ENCODE data around the gene FAM13A.

Gene FAM13A

GRCh38 chr4:89000382-89000781, 56.6 kb downstream of the FAM13A start:
- Histone ChIP-seq H3K9me3 (ENCODE audit: insufficient read depth, low read length) (no peaks in the 10 kb centered on the region), H3K27me3 (ENCODE audit: low read length) (no peaks in the 10 kb centered on the region), H3K27ac (ENCODE audit: low read depth, low read length) (no peak overlapping the region)

GRCh38 chr4:88999392-88999930, 57.5 kb downstream of the FAM13A start:
- Histone ChIP-seq H3K9me3 (ENCODE audit: insufficient read depth, low read length) (no peaks in the 10 kb centered on the region), H2AFZ (ENCODE audit: low read depth, low read length, severe bottlenecking) (no peak overlapping the region), H4K20me1 (ENCODE audit: low read depth, low read length) (no peaks in the 10 kb centered on the region), H3K4me2 (ENCODE audit: low read depth, low read length, poor library complexity, severe bottlenecking) (no peak overlapping the region), H3K9ac (ENCODE audit: low read length) (no peak overlapping the region), H3K27me3 (ENCODE audit: low read length) (no peaks in the 10 kb centered on the region), H3K36me3 (ENCODE audit: low read length) (no peaks in the 10 kb centered on the region), H3K27ac (ENCODE audit: low read depth, low read length) (no peak overlapping the region), H3F3A (ENCODE audit: insufficient read depth) (no peaks in the 10 kb centered on the region), H3K79me2 (ENCODE audit: insufficient read depth, low read length) (no peaks in the 10 kb centered on the region), H3K4me3 (ENCODE audit: insufficient read depth, low read length, poor library complexity, severe bottlenecking) (no peak overlapping the region), H3K9me2 (replicated peaks; ENCODE audit: insufficient read depth, low read length) (no peaks in the 10 kb centered on the region)
- TF ChIP-seq CTCF (IDR thresholded peaks at IDR 0.05; ENCODE audit: insufficient read depth, low read length, poor library complexity, severe bottlenecking) = no peak
- TF ChIP-seq EZH2phosphoT487 (conservative IDR thresholded peaks at IDR 0.05; ENCODE audit: low read length) = no peak

More at GRCh38 chr4:89000382-89000781, 56.6 kb downstream of the FAM13A start:
- H3K79me2 ChIP-seq (ENCODE audit: insufficient read depth, low read length) = no peaks in the 10 kb centered on the region
- H3K9ac ChIP-seq (ENCODE audit: low read length) = no peak overlapping the region
- H3K4me3 ChIP-seq (ENCODE audit: insufficient read depth, low read length, poor library complexity, severe bottlenecking) = no peak overlapping the region
- H3K4me2 ChIP-seq (ENCODE audit: low read depth, low read length, poor library complexity, severe bottlenecking) = no peak overlapping the region
- H3F3A ChIP-seq (ENCODE audit: insufficient read depth) = no peaks in the 10 kb centered on the region
- no peaks in the 10 kb centered on the region for H3K9me2 ChIP-seq (replicated peaks; ENCODE audit: insufficient read depth, low read length)
- no peak for TF ChIP-seq EZH2phosphoT487 (conservative IDR thresholded peaks at IDR 0.05; ENCODE audit: low read length)
- no peak for TF ChIP-seq CTCF (IDR thresholded peaks at IDR 0.05; ENCODE audit: insufficient read depth, low read length, poor library complexity, severe bottlenecking)
- no peaks in the 10 kb centered on the region for H3K36me3 ChIP-seq (ENCODE audit: low read length)
- no peak overlapping the region for H2AFZ ChIP-seq (ENCODE audit: low read depth, low read length, severe bottlenecking)
- no peaks in the 10 kb centered on the region for H4K20me1 ChIP-seq (ENCODE audit: low read depth, low read length)

- no peak overlapping the region for H2AFZ ChIP-seq (ENCODE audit: low read depth, low read length, severe bottlenecking)
- H3K9me3 ChIP-seq (ENCODE audit: insufficient read depth, low read length) = no peaks in the 10 kb centered on the region
- no peaks in the 10 kb centered on the region for H3K27me3 ChIP-seq (ENCODE audit: low read length)
- no peak overlapping the region for H3K27ac ChIP-seq (ENCODE audit: low read depth, low read length)
- H3K4me3 ChIP-seq (ENCODE audit: insufficient read depth, low read length, poor library complexity, severe bottlenecking) = no peak overlapping the region
- no peaks in the 10 kb centered on the region for H3K9me2 ChIP-seq (replicated peaks; ENCODE audit: insufficient read depth, low read length)
- TF ChIP-seq CTCF (IDR thresholded peaks at IDR 0.05; ENCODE audit: insufficient read depth, low read length, poor library complexity, severe bottlenecking) = no peak
- TF ChIP-seq EZH2phosphoT487 (conservative IDR thresholded peaks at IDR 0.05; ENCODE audit: low read length) = no peak
- no peaks in the 10 kb centered on the region for H3K79me2 ChIP-seq (ENCODE audit: insufficient read depth, low read length)
- no peak overlapping the region for H3K9ac ChIP-seq (ENCODE audit: low read length)
- H4K20me1 ChIP-seq (ENCODE audit: low read depth, low read length) = no peaks in the 10 kb centered on the region
- no peaks in the 10 kb centered on the region for H3K36me3 ChIP-seq (ENCODE audit: low read length)
- no peaks in the 10 kb centered on the region for H3F3A ChIP-seq (ENCODE audit: insufficient read depth)
- no peak overlapping the region for H3K4me2 ChIP-seq (ENCODE audit: low read depth, low read length, poor library complexity, severe bottlenecking)
Measured at GRCh38 chr4:88998891-88999290, 58.1 kb downstream of the FAM13A start.
